Heart left ventricle (tissue), 16 donors: ENCODE results near the gene RBM15. TPM values are rescaled to one million over a fixed set of nuclear protein-coding genes. Genes with fewer than 3 reads are reported as not detected.

Source experiments
- ATAC-seq, 4 donors: fragments of 200-7000 bp; cut with Tn5 transposase; one replicate each; pipeline ENCODE4 v1.9.1; 2020 to 2022; ENCODE audit warnings: moderate library complexity in 4 of 4, mild to moderate bottlenecking in 3 of 4, moderate number of reproducible peaks in 1 of 4
- DNase-seq, 5 donors: peaks; one replicate each; pipeline ENCODE4 v3.0.0-alpha.2; 2020
- H3K27ac ChIP-seq, 12 donors: fragments of 200-600 bp; sonication (generic) in 4 of 12; one replicate each; pipeline versions ENCODE4 v1.5.0 to v1.8.0; 2016 to 2022; ENCODE audit warnings: mild to moderate bottlenecking in 2 of 12
- H3K27me3 ChIP-seq, 9 donors: fragments of 200-600 bp; sonication (generic) in 2 of 9; one replicate each; pipeline versions ENCODE4 v1.5.1 to v1.8.0; 2016 to 2022; ENCODE audit warnings: mild to moderate bottlenecking in 3 of 9
- H3K36me3 ChIP-seq, 9 donors: fragments of 200-600 bp; sonication (generic) in 2 of 9; one replicate each; pipeline versions ENCODE4 v1.5.0 to v1.8.0; 2018 to 2022; ENCODE audit warnings: mild to moderate bottlenecking in 2 of 9
- H3K4me1 ChIP-seq, 12 donors: fragments of 200-600 bp; sonication (generic) in 4 of 12; one replicate each; pipeline versions ENCODE4 v1.5.0 to v1.8.0; 2016 to 2022; ENCODE audit warnings: mild to moderate bottlenecking in 3 of 12
- H3K4me3 ChIP-seq, 12 donors: fragments of 200-600 bp; sonication (generic) in 4 of 12; one replicate each; pipeline versions ENCODE4 v1.5.0 to v1.8.0; 2017 to 2022; ENCODE audit warnings: mild to moderate bottlenecking in 9 of 12, moderate library complexity in 4 of 12
- H3K9me3 ChIP-seq, 12 donors: fragments of 200-600 bp; sonication (generic) in 4 of 12; one replicate each; pipeline versions ENCODE4 v1.5.0 to v1.8.0; 2016 to 2022; ENCODE audit warnings: mild to moderate bottlenecking in 1 of 12
- POLR2A ChIP-seq, 2 donors: fragments of 450-650 bp; IDR thresholded peaks; one replicate each; pipeline ENCODE4 v1.6.1; 2017; ENCODE audit warnings: antibody characterized with exemption in 2 of 2, mild to moderate bottlenecking in 2 of 2, moderate library complexity in 2 of 2
- WGBS, 4 donors: extraction: QIAGEN DNeasy Blood & Tissue Kit in 2 of 4; methylation state at CpG; one replicate each; pipeline versions ENCODE4 v1.1.5 to v1.1.7; 2013 to 2018; 5-methylcytosine and 5-hydroxymethylcytosine counted together
- intact Hi-C, 10 donors: fragments of 100-400 bp; cut with DNase I; formaldehyde crosslinking; loops; one replicate each; pipeline versions ENCODE4 v1.11.1 to v1.14.2; 2022
- polyA plus RNA-seq, 2 donors: library from polyadenylated mRNA; stranded (reverse); fragments of 200-250 nt; gene quantifications; one replicate each; pipeline ENCODE4 v1.2.3, GENCODE V29; 2013
- total RNA-seq, 9 donors: library from RNA; depleted of rRNA in 2 of 9; stranded (reverse); fragments of >200 nt in 2 of 9; fragmentation: NEBNext Ultra II Directional in 3 of 9; extraction: Animal tissue kit (Norgen Biotek cat#: 25700) in 3 of 9; gene quantifications; one replicate each; pipeline versions ENCODE4 v1.1.0 to v1.2.4, GENCODE V29; 2016 to 2023
- TF ChIP-seq, protein P1 (sequence below), 12 donors: fragments of 200-600 bp; sonication (generic) in 4 of 12; IDR thresholded peaks; one replicate each; pipeline versions ENCODE4 v1.5.0 to v1.8.0; 2018 to 2022; ENCODE audit warnings: antibody characterized with exemption in 12 of 12, mild to moderate bottlenecking in 5 of 12
- donor health status: ischemic (EF 13 %, LVEDD 7.1; RV severe dilation, severe dysfunction).
- donor health status: healthy with polysubstance abuse.
- donor health status: DM: no; HTN: yes; CAD: no.
- donor health status: DM: no; HTN: no; CAD: no.
- donor health status: ischemic (EF 25% LVEDD 6.9; RV normal size, moderate dysfunction).
- donor health status: ischemic (EF 25% LVEDD 5.7; RV mildly dilated, moderate dysfunction).
- donor health status: healthy.
- donor health status: DM: yes; HTN: yes; CAD: no.
- donor health status: ischemic (EF 35%, LVEDD 5.7; RV mildly dilated, moderate dysfunction).
- donor health status: nonischemic (EF 11% LVEDD 7.7; RV severe dilation, severe dysfunction).
- donor health status: DM: yes; HTN: yes; CAD: no.
- donor health status: PGD.
- donor health status: ischemic (EF 29% LVEDD 5.4; RV normal size, mild dysfunction).
- donor health status: nonischemic (EF 23%, LVEDD 6.1; RV moderate dilation, normal function).

The RBM15 gene
- total and polyA plus RNA-seq, 11 donors: 4.6 to 24.4 (median 16.3) TPM

DNA sequence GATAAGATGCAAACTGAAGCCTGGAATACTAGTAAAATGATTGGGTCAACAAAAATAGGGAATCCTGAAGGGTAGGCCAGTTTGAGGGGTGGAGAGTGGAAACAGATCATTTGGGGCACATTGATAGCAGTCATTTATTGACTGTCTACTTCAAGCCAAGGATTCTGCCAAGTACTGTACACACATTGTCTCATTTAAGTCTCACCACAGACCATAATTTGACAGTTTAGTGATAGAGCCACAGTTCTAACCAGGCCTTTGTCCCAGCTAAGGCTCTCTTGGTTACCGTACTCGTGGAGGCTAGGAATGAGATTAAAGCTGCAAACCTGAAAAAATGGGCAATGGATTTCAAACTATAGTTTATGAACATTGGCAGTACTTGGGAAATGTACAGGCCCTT, 11.2 kb downstream of the RBM15 start:
- ATAC-seq: no peak
- Histone ChIP-seq H3K27me3 (no peaks in the 10 kb centered on the region), H3K36me3 (peaks cover 0 to 45% (median 33%) of the 10 kb centered on the region in 9 donors), H3K4me1 (peaks cover 4 to 68% (median 53%) of the 10 kb centered on the region in 12 donors), H3K9me3 (no peaks in the 10 kb centered on the region), H3K27ac (no peak overlapping the region), H3K4me3 (no peak overlapping the region)
- intact Hi-C loops: loop anchor here in 1 of 10 donors (5.0 kb wide), 1 partner anchor 42 kb away; the partner anchor contains the start of gene SLC16A4
- 92 to 94% (median 92%) methylated on average over 2 of the region's 2 CpGs for WGBS, 4 donors
- TF ChIP-seq, protein P1, sequence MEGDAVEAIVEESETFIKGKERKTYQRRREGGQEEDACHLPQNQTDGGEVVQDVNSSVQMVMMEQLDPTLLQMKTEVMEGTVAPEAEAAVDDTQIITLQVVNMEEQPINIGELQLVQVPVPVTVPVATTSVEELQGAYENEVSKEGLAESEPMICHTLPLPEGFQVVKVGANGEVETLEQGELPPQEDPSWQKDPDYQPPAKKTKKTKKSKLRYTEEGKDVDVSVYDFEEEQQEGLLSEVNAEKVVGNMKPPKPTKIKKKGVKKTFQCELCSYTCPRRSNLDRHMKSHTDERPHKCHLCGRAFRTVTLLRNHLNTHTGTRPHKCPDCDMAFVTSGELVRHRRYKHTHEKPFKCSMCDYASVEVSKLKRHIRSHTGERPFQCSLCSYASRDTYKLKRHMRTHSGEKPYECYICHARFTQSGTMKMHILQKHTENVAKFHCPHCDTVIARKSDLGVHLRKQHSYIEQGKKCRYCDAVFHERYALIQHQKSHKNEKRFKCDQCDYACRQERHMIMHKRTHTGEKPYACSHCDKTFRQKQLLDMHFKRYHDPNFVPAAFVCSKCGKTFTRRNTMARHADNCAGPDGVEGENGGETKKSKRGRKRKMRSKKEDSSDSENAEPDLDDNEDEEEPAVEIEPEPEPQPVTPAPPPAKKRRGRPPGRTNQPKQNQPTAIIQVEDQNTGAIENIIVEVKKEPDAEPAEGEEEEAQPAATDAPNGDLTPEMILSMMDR (IDR thresholded peaks at IDR 0.05): no peak
- no peak for TF ChIP-seq POLR2A (IDR thresholded peaks at IDR 0.05)
- DNase-seq: no peak

DNA sequence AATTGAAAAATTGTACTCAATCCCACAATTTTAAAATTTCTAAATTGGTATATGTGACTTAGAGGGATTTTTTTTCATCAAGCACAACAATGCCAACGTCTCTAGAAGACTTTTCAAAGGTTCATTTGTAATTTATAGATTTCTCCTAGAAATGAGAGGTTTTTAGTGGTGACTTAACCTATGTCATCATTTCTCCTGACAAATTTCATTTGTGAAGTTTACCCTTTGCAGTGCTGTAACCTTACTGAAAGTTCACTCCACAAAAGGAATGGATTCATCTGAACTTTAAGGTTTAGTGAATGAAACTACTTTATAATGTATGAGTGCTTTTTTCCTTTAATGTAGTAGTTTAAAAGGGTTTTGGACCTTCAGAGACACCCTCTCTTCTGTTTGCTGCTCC, 16.1 kb downstream of the RBM15 start:
- 63 to 76% (median 70%) methylated on average over 1 of the region's 1 CpG for WGBS, 4 donors
- no peak overlapping the region for H3K27ac ChIP-seq
- TF ChIP-seq, protein P1 (IDR thresholded peaks at IDR 0.05): no peak
- TF ChIP-seq POLR2A (IDR thresholded peaks at IDR 0.05): no peak
- ATAC-seq: no peak
- H3K27me3 ChIP-seq: no peaks in the 10 kb centered on the region
- no peak overlapping the region for H3K4me3 ChIP-seq
- H3K4me1 ChIP-seq: peaks cover 0 to 30% (median 11%) of the 10 kb centered on the region in 12 donors
- DNase-seq: no peak
- intact Hi-C loops: no loop called here
- H3K9me3 ChIP-seq: no peaks in the 10 kb centered on the region
- peaks cover 0 to 46% (median 31%) of the 10 kb centered on the region in 9 donors for H3K36me3 ChIP-seq

DNA sequence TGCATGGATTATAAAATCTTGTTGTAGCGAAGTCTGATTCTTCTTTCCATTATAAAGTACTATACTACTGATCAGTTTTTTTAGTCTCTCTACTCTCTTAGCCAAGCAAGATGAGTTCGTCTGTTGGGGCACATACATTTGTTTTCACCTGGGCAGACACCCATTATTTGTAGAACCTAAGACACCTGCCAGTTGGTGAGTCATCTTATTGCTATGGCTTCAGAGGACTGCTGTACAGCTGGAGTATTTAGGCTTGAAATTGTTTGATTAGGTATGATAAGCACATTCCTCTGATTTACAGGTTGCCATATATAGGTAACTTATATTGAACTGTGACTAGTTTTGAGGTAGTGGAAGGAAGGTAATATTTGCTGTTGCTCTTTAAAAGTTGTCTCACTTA, 17.2 kb downstream of the RBM15 start:
- Histone ChIP-seq H3K4me1 (peaks cover 0 to 19% (median under 1%) of the 10 kb centered on the region in 12 donors), H3K9me3 (no peaks in the 10 kb centered on the region), H3K27me3 (no peaks in the 10 kb centered on the region), H3K4me3 (no peak overlapping the region), H3K36me3 (peaks cover 0 to 44% (median 36%) of the 10 kb centered on the region in 9 donors), H3K27ac (no peak overlapping the region)
- intact Hi-C loops: no loop called here
- no peak for TF ChIP-seq POLR2A (IDR thresholded peaks at IDR 0.05)
- TF ChIP-seq, protein P1 (IDR thresholded peaks at IDR 0.05): no peak
- no peak for ATAC-seq
- 72 to 88% (median 78%) methylated on average over 2 of the region's 2 CpGs for WGBS, 4 donors
- no peak for DNase-seq

DNA sequence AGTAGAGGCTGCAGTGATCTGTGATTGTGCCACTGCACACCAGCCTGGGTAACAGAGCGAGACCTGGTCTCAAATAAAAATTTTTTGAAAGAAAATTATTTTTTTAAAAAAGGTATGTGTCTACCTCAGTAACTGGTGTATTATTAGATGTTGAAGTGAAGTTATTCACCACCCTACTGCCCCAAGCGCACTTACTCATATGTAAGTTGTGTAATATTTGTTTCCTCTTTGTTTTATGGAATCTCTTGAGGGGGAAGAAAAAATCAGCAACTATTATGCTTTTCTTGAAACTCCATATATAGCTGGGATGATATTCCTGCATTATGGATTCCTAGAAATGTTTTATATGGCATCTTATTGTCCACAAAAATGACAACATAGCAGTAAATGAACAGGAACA, 21.3 kb downstream of the RBM15 start:
- WGBS, 4 donors: 89 to 99% (median 98%) methylated on average over 2 of the region's 2 CpGs
- DNase-seq (no peak), ATAC-seq (no peak)
- peaks cover 0 to 12% (median 0%) of the 10 kb centered on the region in 12 donors for H3K4me1 ChIP-seq
- TF ChIP-seq POLR2A (IDR thresholded peaks at IDR 0.05): no peak
- TF ChIP-seq, protein P1 (IDR thresholded peaks at IDR 0.05): no peak
- H3K9me3 ChIP-seq: no peaks in the 10 kb centered on the region
- peaks cover 0 to 57% (median 51%) of the 10 kb centered on the region in 9 donors for H3K36me3 ChIP-seq
- H3K27me3 ChIP-seq: no peaks in the 10 kb centered on the region
- H3K4me3 ChIP-seq: no peak overlapping the region
- no peak overlapping the region for H3K27ac ChIP-seq
- intact Hi-C loops: loop anchor here in 1 of 10 donors (2.0 kb wide), 1 partner anchor 24 kb away; no protein-coding TSS in a partner anchor
